Measurements from ENCODE around the gene LTBP1. TPM values are rescaled to one million over a fixed set of nuclear protein-coding genes. Genes with fewer than 3 reads are reported as not detected.

The LTBP1 gene
- total RNA-seq, 1 donor from 2014 or later, result 102 TPM

- no peaks in the 10 kb centered on the region for H3K27me3 Mint-ChIP-seq (ENCODE audit: unreplicated experiment)
- H3K4me3 Mint-ChIP-seq (ENCODE audit: unreplicated experiment), result no peak overlapping the region
- no peak for DNase-seq (ENCODE audit: extremely low spot score, unreplicated experiment)
- TF ChIP-seq CTCF (IDR thresholded peaks at IDR 0.05), result no peak
- no peak overlapping the region for H3K27ac Mint-ChIP-seq (ENCODE audit: unreplicated experiment)
- H3K9me3 Mint-ChIP-seq (ENCODE audit: unreplicated experiment), result peaks cover 12% of the 10 kb centered on the region
- H3K4me1 Mint-ChIP-seq (ENCODE audit: unreplicated experiment), result peaks cover 24% of the 10 kb centered on the region
- H3K36me3 Mint-ChIP-seq (ENCODE audit: unreplicated experiment), result peaks cover 9% of the 10 kb centered on the region
Measured at GRCh38 chr2:33408109-33408508, 461.4 kb downstream of the LTBP1 start.

GRCh38 chr2:33409417-33409955 lies 462.7 kb downstream of the LTBP1 start:
- no peak overlapping the region for H3K27ac Mint-ChIP-seq (ENCODE audit: unreplicated experiment)
- H3K9me3 Mint-ChIP-seq (ENCODE audit: unreplicated experiment), result peaks cover 12% of the 10 kb centered on the region
- H3K27me3 Mint-ChIP-seq (ENCODE audit: unreplicated experiment), result no peaks in the 10 kb centered on the region
- peaks cover 9% of the 10 kb centered on the region for H3K36me3 Mint-ChIP-seq (ENCODE audit: unreplicated experiment)
- H3K4me3 Mint-ChIP-seq (ENCODE audit: unreplicated experiment), result no peak overlapping the region
- TF ChIP-seq CTCF (IDR thresholded peaks at IDR 0.05), result no peak
- peaks cover 32% of the 10 kb centered on the region for H3K4me1 Mint-ChIP-seq (ENCODE audit: unreplicated experiment)
- no peak for DNase-seq (ENCODE audit: extremely low spot score, unreplicated experiment)

- no peak overlapping the region for H3K4me3 Mint-ChIP-seq (ENCODE audit: unreplicated experiment)
- peak overlapping the region; percentile 87 for H3K27ac Mint-ChIP-seq (ENCODE audit: unreplicated experiment)
- peaks cover 23% of the 10 kb centered on the region for H3K4me1 Mint-ChIP-seq (ENCODE audit: unreplicated experiment)
- no peak for DNase-seq (ENCODE audit: extremely low spot score, unreplicated experiment)
- peaks cover 7% of the 10 kb centered on the region for H3K36me3 Mint-ChIP-seq (ENCODE audit: unreplicated experiment)
- no peak for TF ChIP-seq CTCF (IDR thresholded peaks at IDR 0.05)
- no peaks in the 10 kb centered on the region for H3K27me3 Mint-ChIP-seq (ENCODE audit: unreplicated experiment)
- H3K9me3 Mint-ChIP-seq (ENCODE audit: unreplicated experiment), result peaks cover 12% of the 10 kb centered on the region
Measured at GRCh38 chr2:33411765-33412164, 465.0 kb downstream of the LTBP1 start.

GRCh38 chr2:33412920-33413319 lies 466.2 kb downstream of the LTBP1 start:
- H3K27ac Mint-ChIP-seq (ENCODE audit: unreplicated experiment), result peak overlapping the region; percentile 87
- H3K27me3 Mint-ChIP-seq (ENCODE audit: unreplicated experiment), result no peaks in the 10 kb centered on the region
- peaks cover 4% of the 10 kb centered on the region for H3K36me3 Mint-ChIP-seq (ENCODE audit: unreplicated experiment)
- H3K4me1 Mint-ChIP-seq (ENCODE audit: unreplicated experiment), result peaks cover 29% of the 10 kb centered on the region
- DNase-seq (ENCODE audit: extremely low spot score, unreplicated experiment), result no peak
- H3K9me3 Mint-ChIP-seq (ENCODE audit: unreplicated experiment), result peaks cover 8% of the 10 kb centered on the region
- peak; percentile 60 for TF ChIP-seq CTCF (IDR thresholded peaks at IDR 0.05)
- H3K4me3 Mint-ChIP-seq (ENCODE audit: unreplicated experiment), result no peak overlapping the region

GRCh38 chr2:33419581-33420200 lies 472.9 kb downstream of the LTBP1 start:
- Mint-ChIP-seq H3K4me1 (ENCODE audit: unreplicated experiment) (peaks cover 14% of the 10 kb centered on the region), H3K27ac (ENCODE audit: unreplicated experiment) (no peak overlapping the region), H3K27me3 (ENCODE audit: unreplicated experiment) (no peaks in the 10 kb centered on the region), H3K9me3 (ENCODE audit: unreplicated experiment) (no peaks in the 10 kb centered on the region), H3K36me3 (ENCODE audit: unreplicated experiment) (no peaks in the 10 kb centered on the region), H3K4me3 (ENCODE audit: unreplicated experiment) (no peak overlapping the region)
- no peak for DNase-seq (ENCODE audit: extremely low spot score, unreplicated experiment)
- TF ChIP-seq CTCF (IDR thresholded peaks at IDR 0.05), result peak; percentile 7

Measured in osteocyte (in vitro differentiated cells).